ENCODE data around the gene NECAB2. TPM values are rescaled to one million over a fixed set of nuclear protein-coding genes. Genes with fewer than 3 reads are reported as not detected.
"Not testable (repeated sequence)": the region's sequence is repeated elsewhere in the genome, so short reads cannot be mapped to it uniquely, and the experiment has no call there.

Gene NECAB2
- total RNA-seq, 4 donors from 2014 or later = 0.90 TPM; not detected in 3

DNA sequence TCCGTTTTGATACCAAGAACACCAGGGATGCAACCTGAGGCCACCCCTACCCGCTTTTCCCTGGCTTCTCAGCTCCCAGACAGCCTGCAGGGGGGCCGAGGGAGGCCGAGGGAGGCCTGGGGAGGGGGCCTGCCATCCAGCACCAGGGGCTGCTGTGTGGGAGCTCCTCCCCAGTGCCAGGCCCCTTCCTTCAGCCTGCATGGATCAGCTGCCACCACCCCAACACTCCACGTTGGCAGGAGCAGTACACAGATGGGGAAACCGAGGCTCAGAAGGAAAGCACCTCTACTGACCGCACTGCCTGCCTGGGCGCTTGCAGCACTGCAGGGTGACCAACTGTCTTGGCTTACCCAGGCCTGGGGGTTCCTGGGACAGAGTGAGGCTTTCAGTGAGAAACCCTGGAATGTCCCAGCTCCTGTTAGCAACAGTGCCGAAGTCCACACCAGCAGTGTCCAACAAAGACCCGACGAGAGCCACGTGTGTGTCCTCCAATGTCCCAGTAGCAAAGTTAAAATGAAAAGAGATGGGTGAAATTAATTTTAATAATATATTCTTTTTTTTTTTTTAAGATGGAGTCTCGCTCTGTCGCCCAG lies 20.3 kb upstream of the NECAB2 start:
- peaks cover 0 to 7% (median 2%) of the 10 kb centered on the region in 4 donors for H3K4me1 ChIP-seq
- peaks cover 0 to 6% (median 0%) of the 10 kb centered on the region in 3 donors for H3K36me3 ChIP-seq
- TF ChIP-seq, protein P1, sequence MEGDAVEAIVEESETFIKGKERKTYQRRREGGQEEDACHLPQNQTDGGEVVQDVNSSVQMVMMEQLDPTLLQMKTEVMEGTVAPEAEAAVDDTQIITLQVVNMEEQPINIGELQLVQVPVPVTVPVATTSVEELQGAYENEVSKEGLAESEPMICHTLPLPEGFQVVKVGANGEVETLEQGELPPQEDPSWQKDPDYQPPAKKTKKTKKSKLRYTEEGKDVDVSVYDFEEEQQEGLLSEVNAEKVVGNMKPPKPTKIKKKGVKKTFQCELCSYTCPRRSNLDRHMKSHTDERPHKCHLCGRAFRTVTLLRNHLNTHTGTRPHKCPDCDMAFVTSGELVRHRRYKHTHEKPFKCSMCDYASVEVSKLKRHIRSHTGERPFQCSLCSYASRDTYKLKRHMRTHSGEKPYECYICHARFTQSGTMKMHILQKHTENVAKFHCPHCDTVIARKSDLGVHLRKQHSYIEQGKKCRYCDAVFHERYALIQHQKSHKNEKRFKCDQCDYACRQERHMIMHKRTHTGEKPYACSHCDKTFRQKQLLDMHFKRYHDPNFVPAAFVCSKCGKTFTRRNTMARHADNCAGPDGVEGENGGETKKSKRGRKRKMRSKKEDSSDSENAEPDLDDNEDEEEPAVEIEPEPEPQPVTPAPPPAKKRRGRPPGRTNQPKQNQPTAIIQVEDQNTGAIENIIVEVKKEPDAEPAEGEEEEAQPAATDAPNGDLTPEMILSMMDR (IDR thresholded peaks at IDR 0.05) = no peak
- TF ChIP-seq EP300 (IDR thresholded peaks at IDR 0.05) = no peak
- no peak for TF ChIP-seq POLR2A (IDR thresholded peaks at IDR 0.05)
- no peak overlapping the region for H3K27ac ChIP-seq
- 90 to 92% methylated on average over 13 of the region's 14 CpGs for WGBS, 2 donors
- H3K9me3 ChIP-seq = no peaks in the 10 kb centered on the region
- no peak overlapping the region for H3K4me3 ChIP-seq
- H3K27me3 ChIP-seq = no peaks in the 10 kb centered on the region
- no peak for DNase-seq (ENCODE audit: low spot score in 2 of 2)

DNA sequence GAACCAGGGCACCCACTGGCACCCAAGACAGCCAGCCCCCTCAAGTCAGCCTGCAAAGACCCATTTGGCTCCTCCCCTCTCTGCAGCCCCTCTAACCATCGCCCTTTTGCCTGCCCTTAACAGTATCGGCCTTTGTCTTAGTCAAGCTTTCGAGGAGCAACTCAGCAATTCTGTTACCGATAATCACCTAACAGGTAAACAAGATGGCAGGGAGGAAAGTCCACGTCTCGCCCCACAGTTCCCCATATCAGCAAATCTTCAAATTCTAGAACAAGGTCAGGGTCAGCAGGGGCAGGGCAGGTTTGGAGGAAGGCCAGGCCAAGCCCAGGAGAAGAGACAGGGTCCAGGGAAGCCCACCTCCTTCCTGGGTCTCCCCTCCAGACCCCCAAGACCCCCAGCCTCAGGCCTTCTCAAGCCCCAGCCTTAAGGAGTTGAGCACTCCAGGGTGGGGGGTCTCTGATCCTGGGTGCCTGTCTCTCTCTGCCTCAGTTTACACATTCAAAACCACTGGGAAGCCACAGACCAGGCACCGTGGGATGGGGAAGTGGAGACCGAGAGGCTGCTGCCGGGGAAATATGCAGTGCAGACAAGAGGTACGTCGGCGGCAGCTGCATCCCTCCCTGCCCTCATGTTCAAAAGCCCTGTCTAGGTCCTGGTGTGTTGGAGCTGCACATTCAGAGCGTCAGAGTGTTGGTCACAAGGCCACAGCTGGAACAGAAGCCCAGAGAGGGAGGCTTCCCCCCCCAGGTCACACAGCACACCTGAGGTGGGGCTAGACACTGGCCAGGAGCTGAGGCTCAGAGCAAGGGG lies 18.9 kb upstream of the NECAB2 start:
- 80 to 87% methylated on average over 9 to 13 of the region's 13 CpGs for WGBS, 2 donors

GRCh38 chr16:83949724-83950001 lies 18.4 kb upstream of the NECAB2 start:
- Histone ChIP-seq H3K27ac (no peak overlapping the region), H3K27me3 (no peaks in the 10 kb centered on the region), H3K4me3 (no peak overlapping the region), H3K9me3 (no peaks in the 10 kb centered on the region), H3K4me1 (peaks cover 0 to 25% (median 15%) of the 10 kb centered on the region in 4 donors), H3K36me3 (peaks cover 0 to 6% (median 0%) of the 10 kb centered on the region in 3 donors)
- WGBS, 2 donors = 86 to 93% methylated on average over 4 to 5 of the region's 5 CpGs
- no peak for DNase-seq (ENCODE audit: low spot score in 2 of 2)
- TF ChIP-seq, protein P1 (IDR thresholded peaks at IDR 0.05) = no peak
- TF ChIP-seq EP300 (IDR thresholded peaks at IDR 0.05) = no peak
- TF ChIP-seq POLR2A (IDR thresholded peaks at IDR 0.05) = no peak

More for the DNA sequence above, 18.9 kb upstream of the NECAB2 start:
- Histone ChIP-seq H3K4me1 (peaks cover 0 to 20% (median 10%) of the 10 kb centered on the region in 4 donors), H3K4me3 (no peak overlapping the region), H3K27ac (no peak overlapping the region), H3K36me3 (peaks cover 0 to 6% (median 0%) of the 10 kb centered on the region in 3 donors), H3K27me3 (no peaks in the 10 kb centered on the region), H3K9me3 (no peaks in the 10 kb centered on the region)
- no peak for DNase-seq (ENCODE audit: low spot score in 2 of 2)
- no peak for TF ChIP-seq EP300 (IDR thresholded peaks at IDR 0.05)
- TF ChIP-seq POLR2A (IDR thresholded peaks at IDR 0.05) = no peak

- H3K27ac ChIP-seq; H3K4me3 ChIP-seq; H3K36me3 ChIP-seq; H3K9me3 ChIP-seq; H3K27me3 ChIP-seq; DNase-seq (ENCODE audit: low spot score in 2 of 2): not testable (repeated sequence)
- H3K4me1 ChIP-seq = peaks cover 0 to 37% (median 17%) of the 10 kb centered on the region in 4 donors
- 68 to 77% methylated on average over 6 of the region's 10 CpGs for WGBS, 2 donors
Observed at GRCh38 chr16:83950862-83951399, 17.1 kb upstream of the NECAB2 start.

GRCh38 chr16:83951544-83951943 lies 16.5 kb upstream of the NECAB2 start:
- H3K9me3 ChIP-seq = no peaks in the 10 kb centered on the region
- H3K4me3 ChIP-seq = no peak overlapping the region
- H3K27ac ChIP-seq = no peak overlapping the region
- peaks cover 0 to 37% (median 17%) of the 10 kb centered on the region in 4 donors for H3K4me1 ChIP-seq
- no peaks in the 10 kb centered on the region for H3K27me3 ChIP-seq
- WGBS, 2 donors = 20 to 24% methylated on average over 8 of the region's 8 CpGs
- DNase-seq (ENCODE audit: low spot score in 2 of 2) = no peak
- peaks cover 0 to 6% (median 0%) of the 10 kb centered on the region in 3 donors for H3K36me3 ChIP-seq
- TF ChIP-seq, protein P1 (IDR thresholded peaks at IDR 0.05) = no peak
- TF ChIP-seq POLR2A (IDR thresholded peaks at IDR 0.05) (no peak), EP300 (IDR thresholded peaks at IDR 0.05) (no peak)

DNA sequence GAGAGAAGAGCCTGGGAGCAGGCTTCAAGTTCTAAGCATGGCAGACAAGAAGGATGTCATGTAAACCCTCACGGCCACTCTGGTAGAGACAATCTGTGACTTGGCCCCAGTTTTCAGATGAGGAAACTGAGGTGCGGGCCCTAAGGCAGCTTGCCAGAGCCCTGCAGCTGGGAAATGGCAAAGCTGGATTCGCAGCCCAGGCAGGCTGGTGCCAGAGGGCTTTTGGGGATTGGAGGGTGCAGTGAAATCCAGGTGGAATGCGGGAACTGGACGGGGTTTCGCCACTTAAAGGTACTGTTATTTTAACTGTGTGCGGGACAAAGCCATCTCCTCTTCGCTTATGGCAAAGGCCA lies 15.5 kb upstream of the NECAB2 start:
- Histone ChIP-seq H3K4me3 (peak overlapping the region in 3 of 4 donors; percentile 40 to 65 (median 58)), H3K27ac (peak overlapping the region; percentile 85 to 94 (median 90)), H3K9me3 (no peaks in the 10 kb centered on the region), H3K27me3 (no peaks in the 10 kb centered on the region), H3K4me1 (peaks cover 0 to 37% (median 17%) of the 10 kb centered on the region in 4 donors), H3K36me3 (peaks cover 0 to 6% (median 0%) of the 10 kb centered on the region in 3 donors)
- TF ChIP-seq EP300 (IDR thresholded peaks at IDR 0.05) = no peak
- TF ChIP-seq, protein P1 (IDR thresholded peaks at IDR 0.05) = no peak
- no peak for TF ChIP-seq POLR2A (IDR thresholded peaks at IDR 0.05)
- DNase-seq (ENCODE audit: low spot score in 2 of 2) = no peak
- WGBS, 2 donors = 10 to 17% methylated on average over 8 of the region's 8 CpGs

Data from tibial nerve (tissue), 4 donors.